Choroid plexus epithelial cell (primary cell): Measurements from ENCODE around the gene SNAP47.

Source experiments
- DNase-seq: peaks from one replicate; pipeline ENCODE4 v3.0.0-alpha.2; 2010; ENCODE audit warnings: low read depth
- H3K4me3 ChIP-seq: 2 replicates; pipeline ENCODE4 v1.5.1; 2011; ENCODE audit warnings: low read depth, mild to moderate bottlenecking, control low read depth, low read length, moderate library complexity
- CTCF ChIP-seq: conservative IDR thresholded peaks from 2 replicates; pipeline ENCODE4 v1.5.1; 2011; ENCODE audit warnings: low read depth, mild to moderate bottlenecking, control low read depth, inconsistent platforms, low read length, moderate library complexity

Gene SNAP47

DNA sequence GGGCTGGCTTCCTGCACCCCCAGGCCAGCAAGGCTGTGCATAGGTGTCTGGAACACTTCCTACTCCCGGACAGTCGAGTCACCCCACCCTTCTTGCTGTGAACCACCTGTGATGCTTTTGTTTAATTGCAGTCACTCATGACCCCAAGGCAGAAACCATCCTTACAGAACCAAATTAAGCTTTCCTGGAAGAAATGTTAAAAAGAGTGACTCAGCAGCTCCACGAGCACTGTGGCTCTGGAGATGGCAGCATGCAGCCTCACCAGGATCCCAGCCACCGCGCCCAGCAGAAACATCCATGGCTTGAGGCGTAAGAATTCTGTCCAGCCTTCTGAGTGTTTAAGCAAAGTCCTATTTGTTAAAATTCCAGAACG lies 28.8 kb downstream of the SNAP47 start:
- DNase-seq = no peak
- H3K4me3 ChIP-seq = no peak overlapping the region
- no peak for TF ChIP-seq CTCF

DNA sequence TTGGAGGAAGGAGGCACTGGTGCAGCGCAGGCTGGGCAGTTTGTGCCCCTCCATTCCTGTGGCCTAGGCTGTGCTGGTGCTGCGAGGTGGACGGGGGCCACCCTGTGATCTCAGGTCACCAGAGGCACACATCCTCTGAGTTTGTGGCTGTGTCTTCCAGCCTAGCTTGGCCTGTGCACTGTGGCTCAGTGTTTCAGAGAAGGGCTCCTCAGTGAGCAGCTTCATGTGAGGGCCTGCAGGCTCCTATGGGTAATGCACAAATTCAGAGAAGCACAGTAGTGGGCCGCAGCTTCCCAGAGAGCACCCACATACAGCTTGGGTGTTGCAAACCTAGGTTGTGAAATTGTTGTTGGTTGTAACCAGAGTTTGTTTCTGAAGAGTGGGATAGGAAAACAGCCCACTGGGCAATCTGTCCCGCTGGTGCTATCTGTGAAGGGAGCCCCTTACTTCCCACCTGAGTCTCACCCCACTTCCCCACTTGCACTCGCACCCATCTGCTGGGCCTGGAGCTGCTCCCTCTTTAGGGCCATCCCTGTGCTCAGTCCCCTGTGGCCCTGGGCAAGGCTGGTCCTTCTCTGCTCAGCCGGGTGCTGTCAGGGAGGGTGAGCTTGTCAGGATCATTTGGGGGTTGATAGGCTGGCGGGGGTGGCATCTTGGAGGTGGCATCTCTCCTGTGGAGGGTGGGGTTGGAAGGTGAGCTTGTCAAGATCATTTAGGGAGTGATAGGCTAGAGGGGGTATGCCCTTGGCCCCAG lies 30.2 kb downstream of the SNAP47 start:
- DNase-seq = no peak
- H3K4me3 ChIP-seq = no peak overlapping the region
- TF ChIP-seq CTCF = no peak

DNA sequence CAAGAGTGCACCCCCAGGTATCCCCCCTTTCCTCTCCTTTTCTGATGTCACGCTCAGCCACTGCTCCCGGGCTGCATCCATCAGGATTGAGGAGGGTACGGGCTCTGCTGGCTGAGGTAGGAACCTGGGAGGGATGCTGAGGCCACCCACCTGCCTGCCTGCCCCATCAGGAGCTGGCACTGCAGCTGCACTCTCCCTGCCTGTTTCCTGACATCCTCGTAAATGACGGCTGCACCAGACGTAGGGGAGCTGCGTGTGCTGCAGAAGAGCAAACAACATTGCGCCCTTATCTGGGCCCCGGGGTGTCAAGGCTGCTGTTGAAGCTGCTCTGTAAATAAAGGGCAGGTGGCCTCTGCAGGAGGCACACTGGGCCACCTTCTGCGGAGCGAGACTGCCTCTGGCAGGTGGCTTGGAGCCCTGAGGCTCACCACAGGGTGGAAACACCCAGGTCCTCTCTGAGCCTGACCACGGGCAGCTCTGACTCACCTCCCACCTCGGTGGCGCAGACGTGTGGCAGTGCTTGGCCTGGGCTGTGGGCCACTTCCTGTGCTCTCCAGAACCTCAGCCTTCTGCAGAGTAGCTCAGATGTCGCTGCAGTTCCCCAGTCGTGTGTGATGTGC lies 30.9 kb downstream of the SNAP47 start:
- H3K4me3 ChIP-seq = no peak overlapping the region
- peak; percentile 18 for DNase-seq
- TF ChIP-seq CTCF = no peak

- no peak for TF ChIP-seq CTCF
- H3K4me3 ChIP-seq = no peak overlapping the region
- DNase-seq = no peak
Observed at GRCh38 chr1:227766653-227767277, 31.5 kb downstream of the SNAP47 start.

GRCh38 chr1:227767401-227768124 lies 32.3 kb downstream of the SNAP47 start:
- H3K4me3 ChIP-seq = no peak overlapping the region
- no peak for DNase-seq
- TF ChIP-seq CTCF = no peak

DNA sequence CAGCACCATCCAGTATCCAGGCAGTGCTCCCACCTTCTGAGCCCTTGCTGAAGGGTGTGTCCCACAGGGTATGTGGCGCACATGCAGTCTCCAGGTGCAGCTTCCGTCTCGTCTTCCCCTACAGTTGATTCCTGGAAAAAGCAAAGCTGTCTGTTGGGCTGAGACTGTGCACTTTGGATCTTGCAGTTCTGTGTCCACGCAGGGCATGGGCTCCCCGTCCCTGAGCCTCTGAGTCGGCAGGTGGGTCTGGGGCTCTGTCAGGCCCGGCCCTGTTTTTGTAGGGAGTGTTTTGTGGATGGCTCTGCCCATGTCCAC lies 32.8 kb downstream of the SNAP47 start:
- no peak overlapping the region for H3K4me3 ChIP-seq
- DNase-seq = no peak
- TF ChIP-seq CTCF = no peak
